ENCODE results near the gene PHETA1. TPM values are rescaled to one million over a fixed set of nuclear protein-coding genes. Genes with fewer than 3 reads are reported as not detected.
"Not testable (repeated sequence)": the region's sequence is repeated elsewhere in the genome, so short reads cannot be mapped to it uniquely, and the experiment has no call there.

Gene PHETA1
- total RNA-seq, 3 donors from 2014 or later = 6.6 to 10.9 (median 10.2) TPM

- no peaks in the 10 kb centered on the region for H3K4me1 ChIP-seq
- H3K27me3 ChIP-seq = no peaks in the 10 kb centered on the region
- H3K9me3 ChIP-seq = no peaks in the 10 kb centered on the region
- TF ChIP-seq CTCF (IDR thresholded peaks at IDR 0.05) (no peak), POLR2AphosphoS5 (IDR thresholded peaks at IDR 0.05) (no peak), POLR2A (IDR thresholded peaks at IDR 0.05) (no peak)
- no peak overlapping the region for H3K27ac ChIP-seq
- intact Hi-C loops (cut with DNase I; ENCODE audit: low total_unique reads) = no loop called here
- no peak overlapping the region for H3K4me3 ChIP-seq
- no peaks in the 10 kb centered on the region for H3K36me3 ChIP-seq
- DNase-seq (ENCODE audit: low spot score in 2 of 2) = no peak
Observed at GRCh38 chr12:111337371-111337770, 31.5 kb downstream of the PHETA1 start.

- H3K4me3 ChIP-seq; H3K9me3 ChIP-seq; H3K4me1 ChIP-seq; H3K27ac ChIP-seq; intact Hi-C loops (cut with DNase I; ENCODE audit: low total_unique reads); DNase-seq (ENCODE audit: low spot score in 2 of 2); H3K27me3 ChIP-seq; H3K36me3 ChIP-seq: not testable (repeated sequence)
Observed at GRCh38 chr12:111336411-111336810, 32.5 kb downstream of the PHETA1 start.

GRCh38 chr12:111335811-111336210 is 33.1 kb downstream of the PHETA1 start:
- TF ChIP-seq POLR2AphosphoS5 (IDR thresholded peaks at IDR 0.05) (no peak), CTCF (IDR thresholded peaks at IDR 0.05) (no peak), POLR2A (IDR thresholded peaks at IDR 0.05) (no peak)
- Histone ChIP-seq H3K4me1 (no peaks in the 10 kb centered on the region), H3K27me3 (no peaks in the 10 kb centered on the region), H3K36me3 (no peaks in the 10 kb centered on the region), H3K27ac (no peak overlapping the region), H3K9me3 (no peaks in the 10 kb centered on the region), H3K4me3 (no peak overlapping the region)
- DNase-seq (ENCODE audit: low spot score in 2 of 2) = no peak
- intact Hi-C loops (cut with DNase I; ENCODE audit: low total_unique reads) = no loop called here

- H3K4me3 ChIP-seq; H3K9me3 ChIP-seq; intact Hi-C loops (cut with DNase I; ENCODE audit: low total_unique reads): not testable (repeated sequence)
Observed at GRCh38 chr12:111335301-111335700, 33.6 kb downstream of the PHETA1 start.

GRCh38 chr12:111334393-111334915 is 34.4 kb downstream of the PHETA1 start:
- DNase-seq (ENCODE audit: low spot score in 2 of 2) = no peak
- H3K4me3 ChIP-seq = no peak overlapping the region
- H3K4me1 ChIP-seq = no peaks in the 10 kb centered on the region
- H3K36me3 ChIP-seq = no peaks in the 10 kb centered on the region
- no peak overlapping the region for H3K27ac ChIP-seq
- TF ChIP-seq POLR2A (IDR thresholded peaks at IDR 0.05) (no peak), CTCF (IDR thresholded peaks at IDR 0.05) (no peak), POLR2AphosphoS5 (IDR thresholded peaks at IDR 0.05) (no peak)
- H3K27me3 ChIP-seq = no peaks in the 10 kb centered on the region
- H3K9me3 ChIP-seq = no peaks in the 10 kb centered on the region
- intact Hi-C loops (cut with DNase I; ENCODE audit: low total_unique reads) = no loop called here

More at GRCh38 chr12:111335301-111335700, 33.6 kb downstream of the PHETA1 start:
- not testable (repeated sequence) for H3K27ac ChIP-seq; H3K4me1 ChIP-seq; DNase-seq (ENCODE audit: low spot score in 2 of 2); H3K36me3 ChIP-seq; H3K27me3 ChIP-seq

- no peak for DNase-seq (ENCODE audit: low spot score in 2 of 2)
- Histone ChIP-seq H3K27me3 (no peaks in the 10 kb centered on the region), H3K9me3 (no peaks in the 10 kb centered on the region), H3K27ac (no peak overlapping the region), H3K4me1 (no peaks in the 10 kb centered on the region), H3K36me3 (no peaks in the 10 kb centered on the region), H3K4me3 (no peak overlapping the region)
- intact Hi-C loops (cut with DNase I; ENCODE audit: low total_unique reads) = no loop called here
- TF ChIP-seq POLR2AphosphoS5 (IDR thresholded peaks at IDR 0.05) (no peak), POLR2A (IDR thresholded peaks at IDR 0.05) (no peak), CTCF (IDR thresholded peaks at IDR 0.05) (peak in 1 of 3 donors; percentile 23)
Observed at GRCh38 chr12:111330800-111331752, 37.8 kb downstream of the PHETA1 start.
